Panc1 (cell line): ENCODE measurements around the gene AHI1.

ENCODE experiments used
- CTCF ChIP-seq: fragments of 450-650 bp; IDR thresholded peaks from 2 replicates; pipeline ENCODE4 v1.5.1; 2017; ENCODE audit warnings: mild to moderate bottlenecking
- POLR2AphosphoS5 ChIP-seq: IDR thresholded peaks from 2 replicates; pipeline ENCODE4 v1.6.1; 2012; ENCODE audit warnings: mild to moderate bottlenecking, low read depth, low read length, moderate library complexity
- SIN3A ChIP-seq: IDR thresholded peaks from 2 replicates; pipeline ENCODE4 v1.6.1; 2012; ENCODE audit warnings: low read depth, mild to moderate bottlenecking, low read length, moderate library complexity, borderline replicate concordance; ENCODE audit not compliant: insufficient read depth
- TCF7L2 ChIP-seq: IDR thresholded peaks from 2 replicates; pipeline ENCODE4 v1.6.1; 2011; ENCODE audit warnings: mild to moderate bottlenecking, low read depth, low read length, inconsistent platforms
- TF ChIP-seq, protein P1 (sequence below), 2 experiments: IDR thresholded peaks; 2 replicates each; pipeline ENCODE4 v1.6.1; 2011 to 2012; ENCODE audit warnings: low read depth in 2 of 2, control low read depth in 1 of 2, low read length in 1 of 2, mild to moderate bottlenecking in 1 of 2, moderate library complexity in 1 of 2; ENCODE audit not compliant: insufficient read depth in 1 of 2

- TF ChIP-seq CTCF: no peak
- TF ChIP-seq SIN3A: no peak
- no peak for TF ChIP-seq POLR2AphosphoS5
- TF ChIP-seq, protein P1, sequence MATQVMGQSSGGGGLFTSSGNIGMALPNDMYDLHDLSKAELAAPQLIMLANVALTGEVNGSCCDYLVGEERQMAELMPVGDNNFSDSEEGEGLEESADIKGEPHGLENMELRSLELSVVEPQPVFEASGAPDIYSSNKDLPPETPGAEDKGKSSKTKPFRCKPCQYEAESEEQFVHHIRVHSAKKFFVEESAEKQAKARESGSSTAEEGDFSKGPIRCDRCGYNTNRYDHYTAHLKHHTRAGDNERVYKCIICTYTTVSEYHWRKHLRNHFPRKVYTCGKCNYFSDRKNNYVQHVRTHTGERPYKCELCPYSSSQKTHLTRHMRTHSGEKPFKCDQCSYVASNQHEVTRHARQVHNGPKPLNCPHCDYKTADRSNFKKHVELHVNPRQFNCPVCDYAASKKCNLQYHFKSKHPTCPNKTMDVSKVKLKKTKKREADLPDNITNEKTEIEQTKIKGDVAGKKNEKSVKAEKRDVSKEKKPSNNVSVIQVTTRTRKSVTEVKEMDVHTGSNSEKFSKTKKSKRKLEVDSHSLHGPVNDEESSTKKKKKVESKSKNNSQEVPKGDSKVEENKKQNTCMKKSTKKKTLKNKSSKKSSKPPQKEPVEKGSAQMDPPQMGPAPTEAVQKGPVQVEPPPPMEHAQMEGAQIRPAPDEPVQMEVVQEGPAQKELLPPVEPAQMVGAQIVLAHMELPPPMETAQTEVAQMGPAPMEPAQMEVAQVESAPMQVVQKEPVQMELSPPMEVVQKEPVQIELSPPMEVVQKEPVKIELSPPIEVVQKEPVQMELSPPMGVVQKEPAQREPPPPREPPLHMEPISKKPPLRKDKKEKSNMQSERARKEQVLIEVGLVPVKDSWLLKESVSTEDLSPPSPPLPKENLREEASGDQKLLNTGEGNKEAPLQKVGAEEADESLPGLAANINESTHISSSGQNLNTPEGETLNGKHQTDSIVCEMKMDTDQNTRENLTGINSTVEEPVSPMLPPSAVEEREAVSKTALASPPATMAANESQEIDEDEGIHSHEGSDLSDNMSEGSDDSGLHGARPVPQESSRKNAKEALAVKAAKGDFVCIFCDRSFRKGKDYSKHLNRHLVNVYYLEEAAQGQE (IDR thresholded peaks at IDR 0.05; ENCODE audit: insufficient read depth in 1 of 2, low read depth in 2 of 2, low read length in 1 of 2): no peak
- no peak for TF ChIP-seq TCF7L2
These were observed 48.7 kb upstream of the AHI1 start for GRCh38 chr6:135546206-135546605.
